HCT116 (cell line): Measurements from ENCODE around the gene UGT2B15. TPM values are rescaled to one million over a fixed set of nuclear protein-coding genes. Genes with fewer than 3 reads are reported as not detected.

Experiments
- ATAC-seq: fragments of 200-7000 bp; cut with Tn5 transposase; 2 replicates; pipeline ENCODE4 v1.9.1; 2020; ENCODE audit warnings: mild to moderate bottlenecking, moderate library complexity
- BruUV-seq: library from RNA; stranded (reverse); fragments of 400-500 nt; replicated peaks from 2 replicates; lab custom pipeline; 2021; lab: Mats Ljungman, UMichigan
- CTCF ChIA-PET: fragments of 300-600 bp; sonication (Branson Sonifier 250); formaldehyde crosslinking; loops from one replicate; lab custom pipeline; 2021; ENCODE audit warnings: antibody characterized with exemption; lab: Charles Lee
- POLR2A ChIA-PET: fragments of 300-600, 350-600 bp; sonication (Branson Sonifier 250); formaldehyde crosslinking; loops from one replicate; lab custom pipeline; 2021; ENCODE audit warnings: antibody characterized with exemption; lab: Charles Lee
- RAD21 ChIA-PET, 2 experiments: fragments of 300-600 bp; sonication (Branson Sonifier 250); formaldehyde crosslinking; loops; one replicate each; lab custom pipeline; 2023; ENCODE audit warnings: low total read pairs in 2 of 2; ENCODE audit not compliant: uncharacterized antibody in 2 of 2, unreplicated experiment in 2 of 2, low non-redundant PET in 1 of 2; lab: Charles Lee
- DNase-seq: peaks from one replicate; pipeline ENCODE4 v3.0.0-alpha.2; 2010; ENCODE audit warnings: low read depth, low spot score
- H2AFZ ChIP-seq: fragments of 200-600 bp; shearing (Covaris generic), sonication (generic); 2 replicates; pipeline ENCODE4 v1.6.1; 2017; ENCODE audit warnings: low read depth, mixed run types, mixed read lengths, antibody characterized with exemption, low read length; ENCODE audit not compliant: poor library complexity, severe bottlenecking
- H3K27ac ChIP-seq: 2 replicates; pipeline ENCODE4 v1.5.1; 2012; ENCODE audit warnings: low read depth, low read length
- H3K27me3 ChIP-seq: fragments of 200-600 bp; sonication (generic); 2 replicates; pipeline ENCODE4 v1.6.1; 2016; ENCODE audit warnings: mixed run types, low read length, mixed read lengths; ENCODE audit not compliant: insufficient read depth
- H3K36me3 ChIP-seq, 2 experiments: fragments of 200-500 bp in 1 of 2; fragments of 200-600 bp in 1 of 2; sonication (Bioruptor generic) in 1 of 2; sonication (generic) in 1 of 2; 2 replicates each; pipeline versions ENCODE4 v1.5.1 to v1.6.1; 2014 to 2016; ENCODE audit warnings: low read length in 2 of 2, inconsistent platforms in 1 of 2, mixed read lengths in 1 of 2, mixed run types in 1 of 2; ENCODE audit not compliant: insufficient read depth in 2 of 2, control insufficient read depth in 1 of 2
- H3K4me1 ChIP-seq, 2 experiments: fragments of 200-600 bp in 1 of 2; sonication (generic) in 1 of 2; 2 replicates each; pipeline versions ENCODE4 v1.5.1 to v1.6.1; 2012 to 2017; ENCODE audit warnings: low read length in 2 of 2, inconsistent platforms in 1 of 2, mild to moderate bottlenecking in 1 of 2, mixed read lengths in 1 of 2, mixed run types in 1 of 2, moderate library complexity in 1 of 2; ENCODE audit not compliant: insufficient read depth in 2 of 2, control insufficient read depth in 1 of 2
- H3K4me2 ChIP-seq: fragments of 200-600 bp; sonication (generic); 2 replicates; pipeline ENCODE4 v1.6.1; 2017; ENCODE audit warnings: mixed run types, low read length, mixed read lengths
- H3K4me3 ChIP-seq, 2 experiments: fragments of 200-600 bp in 1 of 2; sonication (generic) in 1 of 2; replicated peaks in 1 of 2; 2 replicates each; pipeline ENCODE4 v1.5.1; 2011 to 2016; ENCODE audit warnings: low read length in 2 of 2, control low read depth in 1 of 2, low read depth in 1 of 2, mild to moderate bottlenecking in 1 of 2, mixed read lengths in 1 of 2, mixed run types in 1 of 2
- H3K79me2 ChIP-seq: fragments of 200-600 bp; sonication (generic); 2 replicates; pipeline ENCODE4 v1.6.1; 2017; ENCODE audit warnings: mild to moderate bottlenecking, mixed run types, low read length, moderate library complexity, mixed read lengths; ENCODE audit not compliant: insufficient read depth
- H3K9ac ChIP-seq: fragments of 200-600 bp; sonication (generic); 2 replicates; pipeline ENCODE4 v1.6.1; 2016; ENCODE audit warnings: low read length, mixed read lengths
- H3K9me2 ChIP-seq: fragments of 200-600 bp; sonication (generic), shearing (Covaris generic); 2 replicates; pipeline ENCODE4 v1.6.1; 2017; ENCODE audit warnings: mixed run types, mild to moderate bottlenecking, moderate library complexity; ENCODE audit not compliant: insufficient read depth
- H3K9me3 ChIP-seq, 2 experiments: fragments of 200-500 bp in 1 of 2; fragments of 200-600 bp in 1 of 2; sonication (Bioruptor generic) in 1 of 2; sonication (generic) in 1 of 2; 2 replicates each; pipeline ENCODE4 v1.6.1; 2014 to 2017; ENCODE audit warnings: low read length in 2 of 2, mixed read lengths in 2 of 2, inconsistent platforms in 1 of 2, low read depth in 1 of 2, mild to moderate bottlenecking in 1 of 2, mixed run types in 1 of 2, moderate library complexity in 1 of 2; ENCODE audit not compliant: control insufficient read depth in 1 of 2, insufficient read depth in 1 of 2
- H4K20me1 ChIP-seq: fragments of 200-600 bp; sonication (generic), shearing (Covaris generic); 2 replicates; pipeline ENCODE4 v1.6.1; 2017; ENCODE audit warnings: mixed run types, mild to moderate bottlenecking, moderate library complexity; ENCODE audit not compliant: insufficient read depth
- ATF3 ChIP-seq: IDR thresholded peaks from 2 replicates; pipeline ENCODE4 v1.6.1; 2012
- CEBPB ChIP-seq: IDR thresholded peaks from 2 replicates; pipeline ENCODE4 v1.6.1; 2012; ENCODE audit warnings: low read depth
- ELF1 ChIP-seq: IDR thresholded peaks from 2 replicates; pipeline ENCODE4 v1.6.1; 2012; ENCODE audit warnings: low read depth, borderline replicate concordance
- EZH2 ChIP-seq: fragments of 200-600 bp; sonication (generic); IDR thresholded peaks from 2 replicates; pipeline ENCODE4 v1.6.1; 2017; ENCODE audit warnings: antibody characterized with exemption, mixed run types
- EZH2phosphoT487 ChIP-seq: fragments of 200-600 bp; IDR thresholded peaks from 2 replicates; pipeline ENCODE4 v1.6.1; 2018; ENCODE audit warnings: antibody characterized with exemption, borderline replicate concordance
- JUND ChIP-seq: IDR thresholded peaks from 2 replicates; pipeline ENCODE4 v1.6.1; 2012
- MAX ChIP-seq: IDR thresholded peaks from 2 replicates; pipeline ENCODE4 v1.6.1; 2012
- POLR2A ChIP-seq: IDR thresholded peaks from 2 replicates; pipeline ENCODE4 v1.7.0; 2011; ENCODE audit warnings: borderline replicate concordance; ENCODE audit not compliant: insufficient read depth, insufficient read length; ENCODE audit errors: extremely low read depth
- POLR2AphosphoS5 ChIP-seq: IDR thresholded peaks from 2 replicates; pipeline ENCODE4 v1.6.1; 2011; ENCODE audit warnings: mild to moderate bottlenecking, low read depth, low read length, moderate library complexity
- RAD21 ChIP-seq: IDR thresholded peaks from 2 replicates; pipeline ENCODE4 v1.6.1; 2012; ENCODE audit warnings: low read depth, mild to moderate bottlenecking
- REST ChIP-seq: IDR thresholded peaks from 2 replicates; pipeline ENCODE4 v1.6.1; 2012; ENCODE audit warnings: low read depth
- SP1 ChIP-seq: IDR thresholded peaks from 2 replicates; pipeline ENCODE4 v1.6.1; 2012; ENCODE audit warnings: low read depth
- SRF ChIP-seq: IDR thresholded peaks from 2 replicates; pipeline ENCODE4 v1.6.1; 2012; ENCODE audit warnings: low read depth
- TCF7L2 ChIP-seq: IDR thresholded peaks from 2 replicates; pipeline ENCODE4 v1.7.0; 2011; ENCODE audit warnings: borderline replicate concordance, inconsistent platforms; ENCODE audit not compliant: insufficient read depth, insufficient read length; ENCODE audit errors: extremely low read depth
- YY1 ChIP-seq: IDR thresholded peaks from 2 replicates; pipeline ENCODE4 v1.6.1; 2011; ENCODE audit warnings: low read length, low read depth, moderate library complexity, mild to moderate bottlenecking; ENCODE audit not compliant: insufficient replicate concordance; ENCODE audit errors: extremely low read depth
- ZFX ChIP-seq: fragments of 450-650 bp; IDR thresholded peaks from 2 replicates; pipeline ENCODE4 v1.6.1; 2017
- ZNF274 ChIP-seq: fragments of 200-500 bp; sonication (Bioruptor generic); IDR thresholded peaks from 2 replicates; pipeline ENCODE4 v1.6.1; 2014; ENCODE audit warnings: mild to moderate bottlenecking, low read depth, low read length, inconsistent platforms
- intact Hi-C: fragments of 100-400 bp; cut with micrococcal nuclease; formaldehyde crosslinking; loops from 2 replicates; pipeline ENCODE4 v1.10.0; 2022
- total RNA-seq: library from RNA; stranded (reverse); gene quantifications from one replicate; pipeline ENCODE4 v1.2.1, GENCODE V29; 2021; ENCODE audit not compliant: unreplicated experiment

UGT2B15 gene
- total RNA-seq, 1 experiment from 2014 or later = 0.17 TPM

- ChIA-PET POLR2A (no interaction called here), RAD21 (no interaction called here)
- intact Hi-C loops = no loop called here
- Histone ChIP-seq H2AFZ (no peak overlapping the region), H3K9me2 (no peaks in the 10 kb centered on the region), H3K79me2 (no peaks in the 10 kb centered on the region), H3K36me3 (no peaks in the 10 kb centered on the region), H3K27ac (no peak overlapping the region)
- ATAC-seq = no peak
- BruUV-seq = no TSS peak
- TF ChIP-seq ATF3 (no peak), MAX (no peak), ZFX (no peak), RAD21 (no peak), ZNF274 (no peak), EZH2 (no peak), CEBPB (no peak), POLR2A (no peak), EZH2phosphoT487 (no peak), TCF7L2 (no peak), SP1 (no peak), SRF (no peak), POLR2AphosphoS5 (no peak), JUND (no peak), YY1 (no peak), REST (no peak), ELF1 (no peak)
- TF ChIP-seq, all 23 proteins: peak for 0
- Histone ChIP-seq H3K9ac (no peak overlapping the region), H3K9me3 (no peaks in the 10 kb centered on the region), H4K20me1 (no peaks in the 10 kb centered on the region), H3K4me1 (no peaks in the 10 kb centered on the region), H3K4me3 (no peak overlapping the region), H3K4me2 (no peak overlapping the region), H3K27me3 (no peaks in the 10 kb centered on the region)
- no peak for DNase-seq
- CTCF ChIA-PET = no interaction called here
Measured at GRCh38 chr4:68597482-68597881, 73.0 kb downstream of the UGT2B15 start.

Other genes starting within 250 kb of the UGT2B15 start
- gene TMPRSS11E, start 223.2 kb downstream of the UGT2B15 start, total RNA-seq = not detected
- gene UGT2B17, start 94.3 kb downstream of the UGT2B15 start, total RNA-seq = not detected
- gene UGT2B10, start 145.3 kb upstream of the UGT2B15 start, total RNA-seq = 0.27 TPM